ENCODE results near the gene IL18RAP. TPM values are rescaled to one million over a fixed set of nuclear protein-coding genes. Genes with fewer than 3 reads are reported as not detected.

The IL18RAP gene
- total and polyA plus RNA-seq, 2 donors from 2014 or later = 2.0 TPM; not detected in 1

DNA sequence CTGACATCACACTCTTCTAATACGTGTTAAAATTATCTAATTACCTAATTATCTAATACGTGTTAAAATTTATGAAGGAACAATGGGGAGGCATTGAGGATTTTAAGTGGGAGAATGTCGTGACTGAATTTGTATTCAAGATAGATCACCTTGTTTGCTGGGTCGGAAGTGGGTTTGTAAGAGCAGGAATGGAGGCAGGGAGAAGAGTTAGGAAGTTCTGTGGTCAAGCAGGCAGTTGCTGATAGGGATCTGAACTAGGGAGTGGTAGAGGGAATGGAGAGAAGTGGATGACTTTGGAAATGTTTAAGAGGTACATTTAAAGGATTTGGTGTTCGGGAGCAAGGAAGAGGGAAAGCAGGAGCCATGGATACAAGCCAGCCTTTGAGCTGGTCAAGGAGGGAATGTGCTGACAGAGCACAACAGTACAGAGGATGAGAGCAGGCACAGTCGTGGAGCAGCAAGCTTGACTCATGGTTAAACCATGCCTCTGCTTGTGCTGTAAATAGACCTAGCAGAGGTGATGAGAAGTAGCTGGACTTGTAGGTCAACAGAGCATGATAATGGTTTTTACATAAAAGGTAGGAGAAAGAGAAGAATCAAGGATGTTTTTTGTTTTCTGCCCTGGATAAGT is 16.2 kb downstream of the IL18RAP start:
- Histone ChIP-seq H3K4me3 (ENCODE audit: low read length in 3 of 3) (no peak overlapping the region), H3K27me3 (ENCODE audit: control insufficient read depth, insufficient read depth, low read length) (no peaks in the 10 kb centered on the region), H3K36me3 (ENCODE audit: control insufficient read depth in 2 of 3, insufficient read depth in 3 of 3, low read length in 3 of 3) (no peaks in the 10 kb centered on the region), H3K9ac (ENCODE audit: low read length in 3 of 3) (no peak overlapping the region), H3K9me3 (ENCODE audit: control insufficient read depth in 2 of 3, insufficient read depth in 1 of 3, low read length in 3 of 3) (no peaks in the 10 kb centered on the region), H3K4me1 (ENCODE audit: control insufficient read depth in 2 of 3, insufficient read depth in 2 of 3, low read depth in 1 of 3, low read length in 3 of 3) (no peaks in the 10 kb centered on the region), H3K27ac (ENCODE audit: low read depth in 2 of 2, low read length in 2 of 2) (no peak overlapping the region)
- TF ChIP-seq, protein P1, sequence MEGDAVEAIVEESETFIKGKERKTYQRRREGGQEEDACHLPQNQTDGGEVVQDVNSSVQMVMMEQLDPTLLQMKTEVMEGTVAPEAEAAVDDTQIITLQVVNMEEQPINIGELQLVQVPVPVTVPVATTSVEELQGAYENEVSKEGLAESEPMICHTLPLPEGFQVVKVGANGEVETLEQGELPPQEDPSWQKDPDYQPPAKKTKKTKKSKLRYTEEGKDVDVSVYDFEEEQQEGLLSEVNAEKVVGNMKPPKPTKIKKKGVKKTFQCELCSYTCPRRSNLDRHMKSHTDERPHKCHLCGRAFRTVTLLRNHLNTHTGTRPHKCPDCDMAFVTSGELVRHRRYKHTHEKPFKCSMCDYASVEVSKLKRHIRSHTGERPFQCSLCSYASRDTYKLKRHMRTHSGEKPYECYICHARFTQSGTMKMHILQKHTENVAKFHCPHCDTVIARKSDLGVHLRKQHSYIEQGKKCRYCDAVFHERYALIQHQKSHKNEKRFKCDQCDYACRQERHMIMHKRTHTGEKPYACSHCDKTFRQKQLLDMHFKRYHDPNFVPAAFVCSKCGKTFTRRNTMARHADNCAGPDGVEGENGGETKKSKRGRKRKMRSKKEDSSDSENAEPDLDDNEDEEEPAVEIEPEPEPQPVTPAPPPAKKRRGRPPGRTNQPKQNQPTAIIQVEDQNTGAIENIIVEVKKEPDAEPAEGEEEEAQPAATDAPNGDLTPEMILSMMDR (IDR thresholded peaks at IDR 0.05; ENCODE audit: borderline replicate concordance, extremely low read depth, insufficient read depth) = no peak
- intact Hi-C loops (cut with DNase I) = no loop called here
- FAIRE-seq (no peak), DNase-seq (peak in 1 of 5 donors; percentile 2)

DNA sequence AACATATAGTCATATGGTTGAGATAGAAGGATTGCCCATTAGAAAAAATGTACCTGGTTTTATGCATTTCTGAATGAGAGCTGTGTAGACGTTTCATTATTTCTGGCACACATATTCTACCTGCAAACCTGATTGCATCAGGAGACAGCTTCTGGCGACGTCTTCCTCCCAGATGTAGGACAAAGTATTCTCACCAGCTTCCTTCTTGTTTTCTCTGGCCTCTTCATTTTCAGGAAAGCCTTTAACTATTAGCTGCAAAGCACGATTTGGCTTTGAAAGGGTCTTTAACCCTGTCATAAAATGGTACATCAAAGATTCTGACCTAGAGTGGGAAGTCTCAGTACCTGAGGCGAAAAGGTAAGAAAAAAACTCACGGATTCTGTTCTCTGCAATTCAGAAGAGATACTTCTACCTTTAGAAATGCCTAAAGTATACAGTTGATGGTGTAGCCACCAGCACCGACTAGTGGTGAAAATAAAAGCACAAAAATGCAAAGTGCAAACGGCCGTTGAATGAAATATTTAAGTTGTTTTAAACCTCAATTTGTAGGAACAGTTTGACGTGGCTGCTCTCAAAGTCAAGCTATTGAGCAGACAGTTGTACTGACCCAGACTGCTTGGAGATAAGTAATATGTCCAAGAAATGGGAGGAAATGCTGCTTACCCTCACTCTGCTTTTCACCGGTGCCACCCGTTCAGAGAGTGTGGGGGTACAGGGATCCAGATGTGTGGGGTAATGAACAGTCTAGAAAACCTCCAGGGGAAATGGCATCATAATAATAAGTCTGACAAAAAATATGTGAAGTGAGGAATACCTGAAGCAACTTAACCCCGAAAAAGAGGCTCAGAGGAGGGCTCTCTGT is 20.2 kb downstream of the IL18RAP start:
- Histone ChIP-seq H3K4me3 (ENCODE audit: low read length in 3 of 3) (no peak overlapping the region), H3K4me1 (ENCODE audit: control insufficient read depth in 2 of 3, insufficient read depth in 2 of 3, low read depth in 1 of 3, low read length in 3 of 3) (no peaks in the 10 kb centered on the region), H3K9me3 (ENCODE audit: control insufficient read depth in 2 of 3, insufficient read depth in 1 of 3, low read length in 3 of 3) (no peaks in the 10 kb centered on the region), H3K27me3 (ENCODE audit: control insufficient read depth, insufficient read depth, low read length) (no peaks in the 10 kb centered on the region), H3K36me3 (ENCODE audit: control insufficient read depth in 2 of 3, insufficient read depth in 3 of 3, low read length in 3 of 3) (no peaks in the 10 kb centered on the region), H3K9ac (ENCODE audit: low read length in 3 of 3) (no peak overlapping the region), H3K27ac (ENCODE audit: low read depth in 2 of 2, low read length in 2 of 2) (no peak overlapping the region)
- intact Hi-C loops (cut with DNase I) = no loop called here
- FAIRE-seq (peak; percentile 41), DNase-seq (peak in 3 of 5 donors; percentile 14 to 59 (median 42))
- TF ChIP-seq, protein P1 (IDR thresholded peaks at IDR 0.05; ENCODE audit: borderline replicate concordance, extremely low read depth, insufficient read depth) = peak; percentile 68

DNA sequence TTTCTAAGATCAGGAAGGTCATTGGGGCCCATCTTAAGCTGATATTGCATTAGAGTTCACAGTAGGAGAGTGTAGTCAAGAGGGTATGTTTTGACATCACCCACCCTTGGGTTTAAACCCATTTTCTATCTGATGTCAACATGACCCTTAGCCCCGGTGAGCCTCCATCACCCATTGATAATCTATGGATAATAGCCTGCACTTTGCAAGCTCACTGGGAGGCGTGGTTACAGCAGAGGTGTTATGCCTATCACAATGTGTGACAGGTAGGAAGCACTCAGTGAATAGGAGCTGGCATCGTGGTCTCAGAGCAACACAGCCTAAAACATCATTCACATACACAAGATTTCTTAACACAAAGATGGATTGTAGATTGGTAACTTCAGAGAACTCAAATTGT is 21.3 kb downstream of the IL18RAP start:
- Histone ChIP-seq H3K27ac (ENCODE audit: low read depth in 2 of 2, low read length in 2 of 2) (no peak overlapping the region), H3K36me3 (ENCODE audit: control insufficient read depth in 2 of 3, insufficient read depth in 3 of 3, low read length in 3 of 3) (no peaks in the 10 kb centered on the region), H3K27me3 (ENCODE audit: control insufficient read depth, insufficient read depth, low read length) (no peaks in the 10 kb centered on the region), H3K4me3 (ENCODE audit: low read length in 3 of 3) (no peak overlapping the region), H3K4me1 (ENCODE audit: control insufficient read depth in 2 of 3, insufficient read depth in 2 of 3, low read depth in 1 of 3, low read length in 3 of 3) (no peaks in the 10 kb centered on the region), H3K9me3 (ENCODE audit: control insufficient read depth in 2 of 3, insufficient read depth in 1 of 3, low read length in 3 of 3) (no peaks in the 10 kb centered on the region), H3K9ac (ENCODE audit: low read length in 3 of 3) (no peak overlapping the region)
- TF ChIP-seq, protein P1 (IDR thresholded peaks at IDR 0.05; ENCODE audit: borderline replicate concordance, extremely low read depth, insufficient read depth) = no peak
- DNase-seq = no peak
- no peak for FAIRE-seq
- intact Hi-C loops (cut with DNase I) = no loop called here
